Neutrophil (primary cell): ENCODE measurements around the gene PARP15.
A peak's percentile ranks its signal among the peaks of the same experiment; 100 is the strongest.

Experiments used
- H3K27ac ChIP-seq: fragments of 200-600 bp; sonication (generic); 2 replicates; pipeline ENCODE4 v1.5.1; 2016; ENCODE audit warnings: mild to moderate bottlenecking, moderate library complexity
- H3K27me3 ChIP-seq: fragments of 200-600 bp; sonication (generic); 2 replicates; pipeline ENCODE4 v1.6.0; 2016; ENCODE audit warnings: mild to moderate bottlenecking
- H3K36me3 ChIP-seq: fragments of 200-600 bp; sonication (generic); 2 replicates; pipeline ENCODE4 v1.5.1; 2017
- H3K4me1 ChIP-seq, 2 experiments: fragments of 200-600 bp in 1 of 2; sonication (generic) in 1 of 2; 1 replicate in 1 of 2; 2 replicates in 1 of 2; pipeline versions ENCODE4 v1.5.1 to v1.6.1; 2013 to 2016; ENCODE audit warnings: low read depth in 1 of 2, low read length in 1 of 2, mild to moderate bottlenecking in 1 of 2, moderate library complexity in 1 of 2; ENCODE audit not compliant: control insufficient read depth in 1 of 2, insufficient read depth in 1 of 2
- H3K4me3 ChIP-seq, 2 experiments: fragments of 200-600 bp in 1 of 2; sonication (generic) in 1 of 2; 1 replicate in 1 of 2; 2 replicates in 1 of 2; pipeline ENCODE4 v1.5.1; 2013 to 2016; ENCODE audit warnings: low read depth in 1 of 2, low read length in 1 of 2, mild to moderate bottlenecking in 1 of 2, moderate library complexity in 1 of 2
- H3K9me3 ChIP-seq: fragments of 200-600 bp; sonication (generic); 2 replicates; pipeline ENCODE4 v1.5.1; 2016
- CTCF ChIP-seq: fragments of 200-600 bp; sonication (generic); IDR thresholded peaks from 2 replicates; pipeline ENCODE4 v1.5.1; 2016; ENCODE audit warnings: antibody characterized with exemption

PARP15 gene

GRCh38 chr3:122536632-122537001 lies 40.8 kb upstream of the PARP15 start:
- Histone ChIP-seq H3K36me3 (peaks cover 83% of the 10 kb centered on the region), H3K9me3 (no peaks in the 10 kb centered on the region), H3K4me3 (no peak overlapping the region), H3K27me3 (no peaks in the 10 kb centered on the region), H3K27ac (no peak overlapping the region), H3K4me1 (peaks cover 20 to 29% of the 10 kb centered on the region in 2 experiments)
- TF ChIP-seq CTCF, result no peak

- Histone ChIP-seq H3K9me3 (no peaks in the 10 kb centered on the region), H3K4me3 (no peak overlapping the region), H3K27ac (peak overlapping the region; percentile 56), H3K4me1 (peaks cover 14 to 24% of the 10 kb centered on the region in 2 experiments), H3K36me3 (peaks cover 80% of the 10 kb centered on the region), H3K27me3 (no peaks in the 10 kb centered on the region)
- no peak for TF ChIP-seq CTCF
These were observed 38.4 kb upstream of the PARP15 start for GRCh38 chr3:122538956-122539490.

GRCh38 chr3:122546151-122546550 lies 31.3 kb upstream of the PARP15 start:
- no peak for TF ChIP-seq CTCF
- Histone ChIP-seq H3K36me3 (peaks cover 95% of the 10 kb centered on the region), H3K4me1 (no peaks in the 10 kb centered on the region), H3K9me3 (no peaks in the 10 kb centered on the region), H3K27me3 (no peaks in the 10 kb centered on the region), H3K4me3 (no peak overlapping the region), H3K27ac (no peak overlapping the region)

- TF ChIP-seq CTCF, result no peak
- no peak overlapping the region for H3K4me3 ChIP-seq
- H3K4me1 ChIP-seq, result no peaks in the 10 kb centered on the region
- H3K27ac ChIP-seq, result no peak overlapping the region
- H3K9me3 ChIP-seq, result peaks cover 4% of the 10 kb centered on the region
- peaks cover 98% of the 10 kb centered on the region for H3K36me3 ChIP-seq
- H3K27me3 ChIP-seq, result no peaks in the 10 kb centered on the region
These were observed 29.4 kb upstream of the PARP15 start for GRCh38 chr3:122548076-122548475.

- no peak overlapping the region for H3K4me3 ChIP-seq
- H3K4me1 ChIP-seq, result no peaks in the 10 kb centered on the region
- TF ChIP-seq CTCF, result no peak
- peaks cover 98% of the 10 kb centered on the region for H3K36me3 ChIP-seq
- no peak overlapping the region for H3K27ac ChIP-seq
- peaks cover 4% of the 10 kb centered on the region for H3K9me3 ChIP-seq
- H3K27me3 ChIP-seq, result no peaks in the 10 kb centered on the region
These were observed 28.8 kb upstream of the PARP15 start for GRCh38 chr3:122548619-122549018.

GRCh38 chr3:122553171-122553570 lies 24.3 kb upstream of the PARP15 start:
- Histone ChIP-seq H3K36me3 (peaks cover 99% of the 10 kb centered on the region), H3K9me3 (peaks cover 4% of the 10 kb centered on the region)

More at GRCh38 chr3:122553171-122553570, 24.3 kb upstream of the PARP15 start:
- TF ChIP-seq CTCF, result no peak
- no peak overlapping the region for H3K27ac ChIP-seq
- H3K4me1 ChIP-seq, result no peaks in the 10 kb centered on the region
- H3K4me3 ChIP-seq, result no peak overlapping the region
- H3K27me3 ChIP-seq, result no peaks in the 10 kb centered on the region
